Caco-2 (cell line): ENCODE measurements around the gene HES1. TPM values are rescaled to one million over a fixed set of nuclear protein-coding genes. Genes with fewer than 3 reads are reported as not detected.

ENCODE experiments used
- BruUV-seq: library from RNA; stranded (reverse); fragments of 400-500 nt; replicated peaks from 2 replicates; lab custom pipeline; 2021; lab: Mats Ljungman, UMichigan
- CTCF ChIA-PET: fragments of 300-600 bp; sonication (Branson Sonifier 250); formaldehyde crosslinking; loops from one replicate; lab custom pipeline; 2022; ENCODE audit warnings: antibody characterized with exemption; lab: Charles Lee
- POLR2A ChIA-PET: fragments of 300-600 bp; sonication (Branson Sonifier 250); formaldehyde crosslinking; loops from one replicate; lab custom pipeline; 2022; ENCODE audit warnings: antibody characterized with exemption; lab: Charles Lee
- DNase-seq, 2 experiments: peaks; one replicate each; pipeline versions ENCODE4 v3.0.0 to v3.0.0-alpha.2; 2020 to 2022
- H3K27me3 ChIP-seq: replicated peaks from 2 replicates; pipeline ENCODE4 v1.6.0; 2011; ENCODE audit warnings: low read length; ENCODE audit not compliant: control insufficient read depth, insufficient read depth
- H3K36me3 ChIP-seq: 2 replicates; pipeline ENCODE4 v1.5.1; 2011; ENCODE audit warnings: low read length; ENCODE audit not compliant: control insufficient read depth, insufficient read depth
- H3K4me1 ChIP-seq: fragments of 250-450 bp; sonication (Bioruptor Pico); 2 replicates; pipeline ENCODE4 v1.5.1; 2020; ENCODE audit warnings: mild to moderate bottlenecking
- H3K4me3 ChIP-seq: 2 replicates; pipeline ENCODE4 v1.5.1; 2011; ENCODE audit warnings: low read depth, mild to moderate bottlenecking, control low read depth, low read length
- H3K9me3 ChIP-seq: fragments of 250-450 bp; sonication (Bioruptor Pico); 2 replicates; pipeline ENCODE4 v1.5.1; 2020; ENCODE audit warnings: mild to moderate bottlenecking, moderate library complexity
- H3K27ac Mint-ChIP-seq: one replicate; pipeline ENCODE4 v1.8.0; 2022; ENCODE audit warnings: mixed read lengths; ENCODE audit not compliant: unreplicated experiment
- H3K27me3 Mint-ChIP-seq: one replicate; pipeline ENCODE4 v1.8.0; 2022; ENCODE audit warnings: mixed read lengths; ENCODE audit not compliant: insufficient read depth, unreplicated experiment
- H3K36me3 Mint-ChIP-seq: one replicate; pipeline ENCODE4 v1.8.0; 2022; ENCODE audit warnings: mild to moderate bottlenecking, mixed read lengths; ENCODE audit not compliant: insufficient read depth, unreplicated experiment
- H3K4me1 Mint-ChIP-seq: one replicate; pipeline ENCODE4 v1.8.0; 2022; ENCODE audit warnings: low read depth, mixed read lengths; ENCODE audit not compliant: unreplicated experiment
- H3K4me3 Mint-ChIP-seq: one replicate; pipeline ENCODE4 v1.8.0; 2022; ENCODE audit warnings: mild to moderate bottlenecking, moderate library complexity, mixed read lengths; ENCODE audit not compliant: unreplicated experiment
- H3K9me3 Mint-ChIP-seq: one replicate; pipeline ENCODE4 v1.8.0; 2022; ENCODE audit warnings: mixed read lengths; ENCODE audit not compliant: unreplicated experiment
- CTCF ChIP-seq, 2 experiments: fragments of 200-600 bp in 1 of 2; IDR thresholded peaks; 1 replicate in 1 of 2; 2 replicates in 1 of 2; pipeline versions ENCODE4 v1.5.1 to v1.8.0; 2011 to 2022; ENCODE audit warnings: antibody characterized with exemption in 1 of 2, control low read depth in 1 of 2, inconsistent platforms in 1 of 2, low read depth in 1 of 2, low read length in 1 of 2, mild to moderate bottlenecking in 1 of 2, moderate library complexity in 1 of 2; ENCODE audit not compliant: insufficient read depth in 1 of 2, severe bottlenecking in 1 of 2, unreplicated experiment in 1 of 2
- intact Hi-C: fragments of 100-400 bp; cut with micrococcal nuclease; formaldehyde crosslinking; loops from one replicate; pipeline ENCODE4 v1.10.0; 2022; ENCODE audit not compliant: unreplicated experiment
- total RNA-seq: library from RNA; stranded (reverse); gene quantifications from 2 replicates; pipeline ENCODE4 v1.2.3, GENCODE V29; 2022

The HES1 gene
- total RNA-seq, 1 experiment from 2014 or later, result 123 TPM

GRCh38 chr3:194183271-194183670 lies 47.3 kb downstream of the HES1 start:
- intact Hi-C loops, result no loop called here
- H3K27ac Mint-ChIP-seq, result no peak overlapping the region
- H3K4me1 Mint-ChIP-seq, result peaks cover 13% of the 10 kb centered on the region
- no TSS peak for BruUV-seq
- H3K27me3 Mint-ChIP-seq, result no peaks in the 10 kb centered on the region
- no peaks in the 10 kb centered on the region for H3K36me3 ChIP-seq
- no peak for TF ChIP-seq CTCF (IDR thresholded peaks at IDR 0.05; ENCODE audit: insufficient read depth in 1 of 2, low read depth in 1 of 2, low read length in 1 of 2, severe bottlenecking in 1 of 2, unreplicated experiment in 1 of 2)
- H3K4me1 ChIP-seq, result no peaks in the 10 kb centered on the region
- ChIA-PET CTCF (no interaction called here), POLR2A (no interaction called here)
- H3K9me3 ChIP-seq, result no peaks in the 10 kb centered on the region
- no peaks in the 10 kb centered on the region for H3K27me3 ChIP-seq
- no peaks in the 10 kb centered on the region for H3K9me3 Mint-ChIP-seq
- H3K4me3 Mint-ChIP-seq, result no peak overlapping the region
- H3K36me3 Mint-ChIP-seq, result no peaks in the 10 kb centered on the region
- no peak overlapping the region for H3K4me3 ChIP-seq
- no peak for DNase-seq

- POLR2A ChIA-PET, result no interaction called here
- Histone ChIP-seq H3K9me3 (no peaks in the 10 kb centered on the region), H3K36me3 (no peaks in the 10 kb centered on the region), H3K4me3 (no peak overlapping the region), H3K27me3 (no peaks in the 10 kb centered on the region), H3K4me1 (no peaks in the 10 kb centered on the region)
- Mint-ChIP-seq H3K4me1 (peaks cover 13% of the 10 kb centered on the region), H3K36me3 (no peaks in the 10 kb centered on the region), H3K4me3 (no peak overlapping the region), H3K9me3 (no peaks in the 10 kb centered on the region), H3K27me3 (no peaks in the 10 kb centered on the region), H3K27ac (no peak overlapping the region)
- no peak for TF ChIP-seq CTCF (IDR thresholded peaks at IDR 0.05; ENCODE audit: insufficient read depth in 1 of 2, low read depth in 1 of 2, low read length in 1 of 2, severe bottlenecking in 1 of 2, unreplicated experiment in 1 of 2)
- BruUV-seq, result no TSS peak
- no peak for DNase-seq
- CTCF ChIA-PET, result no interaction called here
- intact Hi-C loops, result no loop called here
Observed at GRCh38 chr3:194184265-194184751, 48.4 kb downstream of the HES1 start.

GRCh38 chr3:194184801-194185200 lies 48.9 kb downstream of the HES1 start:
- Mint-ChIP-seq H3K4me3 (no peak overlapping the region), H3K27ac (no peak overlapping the region), H3K4me1 (peaks cover 13% of the 10 kb centered on the region), H3K27me3 (no peaks in the 10 kb centered on the region), H3K9me3 (no peaks in the 10 kb centered on the region), H3K36me3 (no peaks in the 10 kb centered on the region)
- ChIA-PET POLR2A (no interaction called here), CTCF (no interaction called here)
- Histone ChIP-seq H3K36me3 (no peaks in the 10 kb centered on the region), H3K27me3 (no peaks in the 10 kb centered on the region), H3K4me1 (no peaks in the 10 kb centered on the region), H3K4me3 (no peak overlapping the region), H3K9me3 (no peaks in the 10 kb centered on the region)
- no TSS peak for BruUV-seq
- no peak for DNase-seq
- intact Hi-C loops, result no loop called here
- no peak for TF ChIP-seq CTCF (IDR thresholded peaks at IDR 0.05; ENCODE audit: insufficient read depth in 1 of 2, low read depth in 1 of 2, low read length in 1 of 2, severe bottlenecking in 1 of 2, unreplicated experiment in 1 of 2)
